HEK293 (cell line): Measurements from ENCODE around the gene NUDT3.

ENCODE experiments used
- PRDM6 ChIP-seq: fragments of 450-650 bp; formaldehyde crosslinking; IDR thresholded peaks from 2 replicates; pipeline ENCODE4 v1.5.1; 2017; ENCODE audit warnings: missing biosample characterization, missing genetic modification characterization
- ZNF138 ChIP-seq: fragments of 450-650 bp; formaldehyde crosslinking; IDR thresholded peaks from 2 replicates; pipeline ENCODE4 v1.5.1; 2016; ENCODE audit warnings: missing biosample characterization, missing genetic modification characterization, borderline replicate concordance
- ZNF747 ChIP-seq: fragments of 450-650 bp; formaldehyde crosslinking; IDR thresholded peaks from 2 replicates; pipeline ENCODE4 v1.5.1; 2016; ENCODE audit warnings: missing biosample characterization, missing genetic modification characterization

- TF ChIP-seq ZNF747 (tag by site-specific recombination): no peak
- TF ChIP-seq ZNF138: no peak
- TF ChIP-seq PRDM6 (tag by site-specific recombination): no peak
These were observed 93.5 kb downstream of the NUDT3 start for GRCh38 chr6:34298941-34299340.
